Measurements from ENCODE around the gene OPRD1. TPM values are rescaled to one million over a fixed set of nuclear protein-coding genes. Genes with fewer than 3 reads are reported as not detected.

The OPRD1 gene
- total and polyA plus RNA-seq, 2 of the 4 experiments (the other 2 are of a cell fraction) = under 0.01 TPM; not detected in 1

DNA sequence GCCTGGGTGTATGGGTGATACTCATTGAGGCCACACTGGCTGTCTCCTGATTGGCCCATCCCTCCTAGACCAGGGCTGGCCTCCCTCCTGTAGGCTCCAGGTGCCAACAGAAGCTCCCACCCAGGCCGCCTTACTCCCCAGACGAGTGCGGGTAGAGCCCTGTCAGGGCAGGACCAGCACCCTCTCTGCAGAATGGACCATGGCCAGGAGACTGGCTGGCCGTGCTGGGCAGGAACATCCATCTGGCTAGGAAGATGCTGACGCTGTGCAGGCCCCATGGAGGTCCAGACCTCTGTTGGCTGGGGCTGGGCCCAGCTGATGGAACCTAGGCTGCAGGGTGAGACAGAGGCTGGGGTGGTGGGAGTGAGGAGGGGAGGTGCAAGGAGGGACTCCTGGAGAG is 77.4 kb downstream of the OPRD1 start:
- Histone ChIP-seq H4K5ac (ENCODE audit: low read depth, low read length) (no peak overlapping the region), H3K36me3 (ENCODE audit: control insufficient read depth, insufficient read depth, low read length) (no peaks in the 10 kb centered on the region), H4K20me1 (ENCODE audit: insufficient read depth, low read length) (no peaks in the 10 kb centered on the region), H3K4me2 (ENCODE audit: low read depth, low read length) (no peak overlapping the region), H2AFZ (replicated peaks; ENCODE audit: low read length, poor library complexity) (no peak overlapping the region), H3K23ac (ENCODE audit: low read depth, low read length) (no peak overlapping the region), H2BK20ac (ENCODE audit: low read depth, low read length) (no peak overlapping the region), H2BK15ac (ENCODE audit: low read depth, low read length) (no peak overlapping the region), H2AK5ac (ENCODE audit: low read depth, low read length) (no peak overlapping the region), H3K9ac (ENCODE audit: low read depth, low read length) (no peak overlapping the region), H3K18ac (ENCODE audit: low read depth, low read length) (no peak overlapping the region), H3K4me3 (ENCODE audit: insufficient read depth, low read depth, low read length) (no peak overlapping the region), H3K27ac (ENCODE audit: insufficient read depth, low read length) (no peak overlapping the region), H3K79me1 (ENCODE audit: low read depth in 1 of 2, low read length in 2 of 2) (no peaks in the 10 kb centered on the region), H4K8ac (ENCODE audit: low read depth in 2 of 2, low read length in 2 of 2) (no peak overlapping the region), H3K9me3 (ENCODE audit: control insufficient read depth, insufficient read depth, low read length) (no peaks in the 10 kb centered on the region), H3K4ac (ENCODE audit: low read depth, low read length) (no peak overlapping the region), H3K27me3 (ENCODE audit: control insufficient read depth, insufficient read depth, low read length) (peaks cover 8% of the 10 kb centered on the region), H3K14ac (replicated peaks; ENCODE audit: low read depth, low read length) (no peak overlapping the region), H2BK5ac (ENCODE audit: low read depth, low read length, poor library complexity, severe bottlenecking) (no peak overlapping the region), H3K56ac (ENCODE audit: extremely low read depth, insufficient read depth, low read length) (no peak overlapping the region), H2AK9ac (replicated peaks; ENCODE audit: low read depth, low read length, poor library complexity) (no peak overlapping the region), H2BK120ac (ENCODE audit: low read depth, low read length) (no peak overlapping the region), H4K91ac (ENCODE audit: insufficient read depth, low read depth, low read length) (no peak overlapping the region), H3K4me1 (ENCODE audit: control insufficient read depth, insufficient read depth, low read length) (peaks cover 10% of the 10 kb centered on the region), H3K9me1 (ENCODE audit: insufficient read depth, low read length) (peaks cover 10% of the 10 kb centered on the region; the same call in 1 of the 2 replicates)
- in situ Hi-C loops (cut with MboI; ENCODE audit: low sequenced_read_pairs) (no loop called here), dilution Hi-C loops (cut with HindIII; ENCODE audit: low sequenced_read_pairs, unreplicated experiment) (no loop called here), intact Hi-C loops (cut with micrococcal nuclease) (no loop called here)
- TF ChIP-seq BHLHE40 (IDR thresholded peaks at IDR 0.05; ENCODE audit: low read depth, low read length) = no peak
- TF ChIP-seq RFX5 (IDR thresholded peaks at IDR 0.05; ENCODE audit: low read depth, low read length) = no peak
- TF ChIP-seq RCOR1 (IDR thresholded peaks at IDR 0.05; ENCODE audit: insufficient replicate concordance, low read length) = no peak
- TF ChIP-seq MAZ (IDR thresholded peaks at IDR 0.05; ENCODE audit: borderline replicate concordance, low read depth, low read length) = no peak
- TF ChIP-seq, protein P1, sequence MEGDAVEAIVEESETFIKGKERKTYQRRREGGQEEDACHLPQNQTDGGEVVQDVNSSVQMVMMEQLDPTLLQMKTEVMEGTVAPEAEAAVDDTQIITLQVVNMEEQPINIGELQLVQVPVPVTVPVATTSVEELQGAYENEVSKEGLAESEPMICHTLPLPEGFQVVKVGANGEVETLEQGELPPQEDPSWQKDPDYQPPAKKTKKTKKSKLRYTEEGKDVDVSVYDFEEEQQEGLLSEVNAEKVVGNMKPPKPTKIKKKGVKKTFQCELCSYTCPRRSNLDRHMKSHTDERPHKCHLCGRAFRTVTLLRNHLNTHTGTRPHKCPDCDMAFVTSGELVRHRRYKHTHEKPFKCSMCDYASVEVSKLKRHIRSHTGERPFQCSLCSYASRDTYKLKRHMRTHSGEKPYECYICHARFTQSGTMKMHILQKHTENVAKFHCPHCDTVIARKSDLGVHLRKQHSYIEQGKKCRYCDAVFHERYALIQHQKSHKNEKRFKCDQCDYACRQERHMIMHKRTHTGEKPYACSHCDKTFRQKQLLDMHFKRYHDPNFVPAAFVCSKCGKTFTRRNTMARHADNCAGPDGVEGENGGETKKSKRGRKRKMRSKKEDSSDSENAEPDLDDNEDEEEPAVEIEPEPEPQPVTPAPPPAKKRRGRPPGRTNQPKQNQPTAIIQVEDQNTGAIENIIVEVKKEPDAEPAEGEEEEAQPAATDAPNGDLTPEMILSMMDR (conservative IDR thresholded peaks at IDR 0.05; ENCODE audit: low read depth, low read length) = no peak
- no peak for TF ChIP-seq RAD21 (IDR thresholded peaks at IDR 0.05; ENCODE audit: low read length)
- TF ChIP-seq MAFK (IDR thresholded peaks at IDR 0.05; ENCODE audit: low read depth, low read length) = no peak
- TF ChIP-seq, protein P2, sequence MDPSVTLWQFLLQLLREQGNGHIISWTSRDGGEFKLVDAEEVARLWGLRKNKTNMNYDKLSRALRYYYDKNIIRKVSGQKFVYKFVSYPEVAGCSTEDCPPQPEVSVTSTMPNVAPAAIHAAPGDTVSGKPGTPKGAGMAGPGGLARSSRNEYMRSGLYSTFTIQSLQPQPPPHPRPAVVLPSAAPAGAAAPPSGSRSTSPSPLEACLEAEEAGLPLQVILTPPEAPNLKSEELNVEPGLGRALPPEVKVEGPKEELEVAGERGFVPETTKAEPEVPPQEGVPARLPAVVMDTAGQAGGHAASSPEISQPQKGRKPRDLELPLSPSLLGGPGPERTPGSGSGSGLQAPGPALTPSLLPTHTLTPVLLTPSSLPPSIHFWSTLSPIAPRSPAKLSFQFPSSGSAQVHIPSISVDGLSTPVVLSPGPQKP (IDR thresholded peaks at IDR 0.05; ENCODE audit: borderline replicate concordance, low read depth, low read length) = no peak
- no peak for TF ChIP-seq NFE2L2 (IDR thresholded peaks at IDR 0.05; ENCODE audit: low read depth, low read length)
- TF ChIP-seq POLR2A (IDR thresholded peaks at IDR 0.05; ENCODE audit: low read depth, low read length) = no peak
- no peak for TF ChIP-seq MXI1 (IDR thresholded peaks at IDR 0.05; ENCODE audit: borderline replicate concordance, low read depth, low read length)
- TF ChIP-seq CEBPB (IDR thresholded peaks at IDR 0.05; ENCODE audit: low read depth, low read length) = no peak
- no TSS peak for BruUV-seq (replicated peaks)
- 94% methylated on average over 3 of the region's 5 CpGs; no CpG with 5 or more reads in 1 of the 2 experiments for WGBS, 2 experiments (ENCODE audit: extremely low coverage in 2 of 2, insufficient read length in 1 of 2)
- DNase-seq = no peak
- ATAC-seq (ENCODE audit: low read depth) = no peak
- ChIA-PET POLR2A (ENCODE audit: unreplicated experiment) (no interaction called here), CTCF (no interaction called here)
